GM23338 (cell line): Measurements from ENCODE around the gene PUS1. TPM values are rescaled to one million over a fixed set of nuclear protein-coding genes. Genes with fewer than 3 reads are reported as not detected.

ENCODE experiments used
- ATAC-seq: fragments of 200-7000 bp; cut with Tn5 transposase; 3 replicates; pipeline ENCODE4 v1.9.1; 2020
- DNase-seq: peaks from one replicate; pipeline ENCODE4 v3.0.0-alpha.2; 2015; ENCODE audit warnings: low spot score
- H2AFZ ChIP-seq: fragments of 200-600 bp; sonication (generic); 2 replicates; pipeline ENCODE4 v1.8.0; 2016; ENCODE audit warnings: antibody characterized with exemption, mild to moderate bottlenecking, moderate library complexity
- H3F3A ChIP-seq: fragments of 200-600 bp; sonication (generic); replicated peaks from 2 replicates; pipeline ENCODE4 v1.8.0; 2017; ENCODE audit warnings: antibody characterized with exemption, mixed run types, low read depth
- H3K27ac ChIP-seq: fragments of 200-600 bp; sonication (generic); 2 replicates; pipeline ENCODE4 v1.6.1; 2016; ENCODE audit warnings: low read depth
- H3K27me3 ChIP-seq: fragments of 200-600 bp; sonication (generic); 2 replicates; pipeline ENCODE4 v1.8.0; 2016; ENCODE audit warnings: mild to moderate bottlenecking, mixed run types, moderate library complexity; ENCODE audit not compliant: insufficient read depth
- H3K36me3 ChIP-seq: fragments of 200-600 bp; sonication (generic); 2 replicates; pipeline ENCODE4 v1.8.0; 2016; ENCODE audit warnings: mild to moderate bottlenecking; ENCODE audit not compliant: insufficient read depth
- H3K4me1 ChIP-seq: fragments of 200-600 bp; sonication (generic); 2 replicates; pipeline ENCODE4 v1.8.0; 2016; ENCODE audit warnings: mild to moderate bottlenecking, moderate library complexity; ENCODE audit not compliant: insufficient read depth
- H3K4me2 ChIP-seq: fragments of 200-600 bp; sonication (generic); 2 replicates; pipeline ENCODE4 v1.7.1; 2017; ENCODE audit warnings: mixed run types
- H3K4me3 ChIP-seq: fragments of 200-600 bp; sonication (generic); 2 replicates; pipeline ENCODE4 v1.6.1; 2016; ENCODE audit warnings: mixed run types
- H3K79me2 ChIP-seq: fragments of 200-600 bp; sonication (generic); replicated peaks from 2 replicates; pipeline ENCODE4 v1.8.0; 2017; ENCODE audit warnings: mild to moderate bottlenecking; ENCODE audit not compliant: insufficient read depth
- H3K9me2 ChIP-seq: fragments of 200-600 bp; sonication (generic); 2 replicates; pipeline ENCODE4 v1.8.0; 2017; ENCODE audit not compliant: insufficient read depth
- H4K20me1 ChIP-seq: fragments of 200-600 bp; sonication (generic); replicated peaks from 2 replicates; pipeline ENCODE4 v1.8.0; 2017; ENCODE audit warnings: mild to moderate bottlenecking; ENCODE audit not compliant: insufficient read depth
- H3K27ac Mint-ChIP-seq: 2 replicates; pipeline ENCODE4 v1.8.0; 2020; ENCODE audit warnings: inconsistent platforms, mild to moderate bottlenecking, moderate library complexity, mixed read lengths
- H3K27me3 Mint-ChIP-seq: 3 replicates; pipeline ENCODE4 v1.8.0; 2022; ENCODE audit warnings: low read depth, mild to moderate bottlenecking, moderate library complexity, mixed read lengths, inconsistent platforms; ENCODE audit not compliant: insufficient read depth, poor library complexity
- H3K36me3 Mint-ChIP-seq: 3 replicates; pipeline ENCODE4 v1.8.0; 2021; ENCODE audit warnings: low read depth, mild to moderate bottlenecking, inconsistent platforms, moderate library complexity, mixed read lengths
- H3K4me1 Mint-ChIP-seq: 3 replicates; pipeline ENCODE4 v1.8.0; 2020; ENCODE audit warnings: mild to moderate bottlenecking, inconsistent platforms, mixed read lengths
- H3K4me3 Mint-ChIP-seq: 3 replicates; pipeline ENCODE4 v1.8.0; 2021; ENCODE audit warnings: moderate library complexity, mild to moderate bottlenecking, inconsistent platforms, mixed read lengths
- H3K9me3 Mint-ChIP-seq: 3 replicates; pipeline ENCODE4 v1.8.0; 2020; ENCODE audit warnings: moderate library complexity, mild to moderate bottlenecking, inconsistent platforms, mixed read lengths
- ETS1 ChIP-seq: IDR thresholded peaks from 2 replicates; pipeline ENCODE4 v1.6.1; 2016; ENCODE audit warnings: antibody characterized with exemption
- EZH2phosphoT487 ChIP-seq: fragments of 200-600 bp; sonication (generic); IDR thresholded peaks from one replicate; pipeline ENCODE4 v1.8.1; 2018; ENCODE audit warnings: antibody characterized with exemption; ENCODE audit not compliant: unreplicated experiment
- POLR2AphosphoS5 ChIP-seq: IDR thresholded peaks from 2 replicates; pipeline ENCODE4 v1.6.1; 2016; ENCODE audit warnings: antibody characterized with exemption, low read depth
- REST ChIP-seq: IDR thresholded peaks from one replicate; pipeline ENCODE4 v1.6.1; 2018; ENCODE audit warnings: antibody characterized with exemption; ENCODE audit not compliant: unreplicated experiment
- ZNF331 ChIP-seq: fragments of 250-450 bp; sonication (Bioruptor Pico); IDR thresholded peaks from 2 replicates; pipeline ENCODE4 v1.5.0; 2020; ENCODE audit warnings: low read depth, mild to moderate bottlenecking, moderate library complexity
- polyA plus RNA-seq: library from polyadenylated mRNA; unstranded; fragments of >200 nt; fragmentation: Nextera tagmentation; extraction: Ambion mirVana; gene quantifications from 2 replicates; pipeline ENCODE4 v1.2.1, GENCODE V29; 2016
- total RNA-seq: library from RNA; depleted of rRNA; stranded (reverse); fragments of >200 nt; shearing (Covaris generic); gene quantifications from 2 replicates; pipeline ENCODE4 v1.2.3, GENCODE V29; 2014

The PUS1 gene
- total and polyA plus RNA-seq, 2 experiments from 2014 or later, result 52.4 to 73.0 TPM

DNA sequence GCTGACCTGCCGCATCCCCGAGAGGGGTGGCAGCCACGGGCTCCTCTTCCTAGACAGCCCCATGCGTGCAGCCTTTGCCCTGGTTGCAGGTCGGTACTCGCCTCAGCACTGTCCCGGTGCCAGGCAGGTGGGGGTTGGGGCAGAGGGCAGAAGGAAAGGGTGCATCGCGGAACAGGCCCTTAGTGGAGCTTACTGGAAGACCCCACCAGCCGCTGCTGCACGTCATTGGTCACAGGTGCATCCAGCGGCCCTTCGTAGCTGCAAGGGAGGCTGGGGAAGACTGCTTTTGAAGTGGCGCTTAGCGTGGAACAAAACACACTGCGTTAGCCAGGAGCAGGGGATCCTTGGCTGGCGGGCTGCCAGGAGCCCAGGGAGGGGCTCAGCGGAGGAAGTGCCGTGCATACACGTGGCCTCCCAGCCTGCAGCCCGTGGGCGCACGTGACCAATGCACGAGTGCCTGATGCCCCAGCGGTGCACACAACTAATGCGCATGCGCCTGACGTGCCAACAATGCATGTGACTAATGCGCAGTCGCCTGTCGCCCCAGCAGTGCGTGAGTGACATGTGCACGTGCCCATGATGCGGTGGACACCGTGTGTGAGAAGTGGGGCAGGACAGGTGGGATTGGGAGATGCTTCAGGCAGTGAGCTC, 15.7 kb downstream of the PUS1 start:
- H3K27ac ChIP-seq, result no peak overlapping the region
- ATAC-seq (no peak), DNase-seq (no peak)
- H3K79me2 ChIP-seq, result no peaks in the 10 kb centered on the region
- H3K4me3 ChIP-seq, result no peak overlapping the region
- Mint-ChIP-seq H3K27ac (no peak overlapping the region), H3K4me3 (no peak overlapping the region), H3K27me3 (peaks cover 11% of the 10 kb centered on the region), H3K9me3 (peaks cover 4% of the 10 kb centered on the region; the same call in 2 of the 3 replicates), H3K36me3 (peaks cover 59% of the 10 kb centered on the region), H3K4me1 (peaks cover 6% of the 10 kb centered on the region)
- 0 out of 2 replicates have a peak, but pooled peaks cover 5% of the 10 kb centered on the region for H4K20me1 ChIP-seq
- no peaks in the 10 kb centered on the region for H3K9me2 ChIP-seq
- TF ChIP-seq REST, result no peak
- peak; percentile 51; the same call in 1 of the 2 replicates for TF ChIP-seq POLR2AphosphoS5
- peaks cover 21% of the 10 kb centered on the region for H3K36me3 ChIP-seq
- no peaks in the 10 kb centered on the region for H3K27me3 ChIP-seq
- peaks cover 8% of the 10 kb centered on the region for H3K4me1 ChIP-seq
- H3K4me2 ChIP-seq, result no peak overlapping the region
- no peak overlapping the region for H2AFZ ChIP-seq
- H3F3A ChIP-seq, result peaks cover 22% of the 10 kb centered on the region

- DNase-seq (no peak), ATAC-seq (no peak)
- Mint-ChIP-seq H3K4me3 (no peak overlapping the region), H3K9me3 (peaks cover 4% of the 10 kb centered on the region; the same call in 1 of the 3 replicates), H3K4me1 (peaks cover 8% of the 10 kb centered on the region), H3K27ac (0 out of 2 replicates have a peak overlapping the region, but pooled peaks have one; percentile 76), H3K27me3 (peaks cover 12% of the 10 kb centered on the region), H3K36me3 (peaks cover 38% of the 10 kb centered on the region)
- H3K4me2 ChIP-seq, result no peak overlapping the region
- H3F3A ChIP-seq, result peaks cover 22% of the 10 kb centered on the region
- no peak overlapping the region for H2AFZ ChIP-seq
- peaks cover 12% of the 10 kb centered on the region for H3K36me3 ChIP-seq
- H3K79me2 ChIP-seq, result peaks cover 14% of the 10 kb centered on the region
- no peak overlapping the region for H3K4me3 ChIP-seq
- H3K27ac ChIP-seq, result peak overlapping the region; percentile 79
- H3K9me2 ChIP-seq, result no peaks in the 10 kb centered on the region
- peaks cover 12% of the 10 kb centered on the region for H3K4me1 ChIP-seq
- H4K20me1 ChIP-seq, result peaks cover 7% of the 10 kb centered on the region
- H3K27me3 ChIP-seq, result no peaks in the 10 kb centered on the region
- TF ChIP-seq REST, result no peak
- no peak for TF ChIP-seq EZH2phosphoT487
- no peak for TF ChIP-seq ETS1
- no peak for TF ChIP-seq ZNF331
Measured at GRCh38 chr12:131946757-131947156, 17.7 kb downstream of the PUS1 start.
